Measurements from ENCODE around the gene EPHA6. TPM values are rescaled to one million over a fixed set of nuclear protein-coding genes. Genes with fewer than 3 reads are reported as not detected.
"Not testable (repeated sequence)": the region's sequence is repeated elsewhere in the genome, so short reads cannot be mapped to it uniquely, and the experiment has no call there.

EPHA6 gene
- total RNA-seq, 1 experiment from 2014 or later = 1.1 TPM

DNA sequence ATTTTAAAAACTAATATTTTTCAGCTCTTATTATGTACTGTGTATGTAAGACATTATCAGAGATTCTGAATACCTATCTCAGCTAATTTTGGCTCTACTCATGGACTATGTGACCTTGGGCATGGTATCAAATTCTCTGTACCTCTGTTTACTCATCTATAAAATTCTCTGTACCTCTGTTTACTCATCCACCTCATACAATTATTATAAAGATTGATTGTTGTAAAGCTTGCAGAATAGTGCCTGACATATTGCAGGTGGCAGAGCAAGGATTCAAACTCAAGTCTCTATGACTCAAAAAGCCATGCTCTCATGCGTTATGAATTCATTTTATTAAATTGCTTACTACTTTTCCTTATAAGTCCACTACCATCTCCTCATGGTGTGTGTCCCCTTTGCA, 798.2 kb downstream of the EPHA6 start:
- Mint-ChIP-seq H3K36me3 (ENCODE audit: insufficient read depth, unreplicated experiment) (no peaks in the 10 kb centered on the region), H3K27ac (ENCODE audit: unreplicated experiment) (no peak overlapping the region), H3K4me3 (ENCODE audit: low read depth, unreplicated experiment) (no peak overlapping the region), H3K9me3 (ENCODE audit: low read depth, unreplicated experiment) (no peaks in the 10 kb centered on the region), H3K4me1 (ENCODE audit: low read depth, unreplicated experiment) (no peaks in the 10 kb centered on the region), H3K27me3 (ENCODE audit: unreplicated experiment) (no peaks in the 10 kb centered on the region)
- no peak for DNase-seq
- intact Hi-C loops (cut with micrococcal nuclease; ENCODE audit: unreplicated experiment) = no loop called here
- no TSS peak for BruUV-seq (replicated peaks)
- CTCF ChIA-PET = no interaction called here
- TF ChIP-seq, protein P1, sequence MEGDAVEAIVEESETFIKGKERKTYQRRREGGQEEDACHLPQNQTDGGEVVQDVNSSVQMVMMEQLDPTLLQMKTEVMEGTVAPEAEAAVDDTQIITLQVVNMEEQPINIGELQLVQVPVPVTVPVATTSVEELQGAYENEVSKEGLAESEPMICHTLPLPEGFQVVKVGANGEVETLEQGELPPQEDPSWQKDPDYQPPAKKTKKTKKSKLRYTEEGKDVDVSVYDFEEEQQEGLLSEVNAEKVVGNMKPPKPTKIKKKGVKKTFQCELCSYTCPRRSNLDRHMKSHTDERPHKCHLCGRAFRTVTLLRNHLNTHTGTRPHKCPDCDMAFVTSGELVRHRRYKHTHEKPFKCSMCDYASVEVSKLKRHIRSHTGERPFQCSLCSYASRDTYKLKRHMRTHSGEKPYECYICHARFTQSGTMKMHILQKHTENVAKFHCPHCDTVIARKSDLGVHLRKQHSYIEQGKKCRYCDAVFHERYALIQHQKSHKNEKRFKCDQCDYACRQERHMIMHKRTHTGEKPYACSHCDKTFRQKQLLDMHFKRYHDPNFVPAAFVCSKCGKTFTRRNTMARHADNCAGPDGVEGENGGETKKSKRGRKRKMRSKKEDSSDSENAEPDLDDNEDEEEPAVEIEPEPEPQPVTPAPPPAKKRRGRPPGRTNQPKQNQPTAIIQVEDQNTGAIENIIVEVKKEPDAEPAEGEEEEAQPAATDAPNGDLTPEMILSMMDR (IDR thresholded peaks at IDR 0.05; ENCODE audit: unreplicated experiment) = no peak

DNA sequence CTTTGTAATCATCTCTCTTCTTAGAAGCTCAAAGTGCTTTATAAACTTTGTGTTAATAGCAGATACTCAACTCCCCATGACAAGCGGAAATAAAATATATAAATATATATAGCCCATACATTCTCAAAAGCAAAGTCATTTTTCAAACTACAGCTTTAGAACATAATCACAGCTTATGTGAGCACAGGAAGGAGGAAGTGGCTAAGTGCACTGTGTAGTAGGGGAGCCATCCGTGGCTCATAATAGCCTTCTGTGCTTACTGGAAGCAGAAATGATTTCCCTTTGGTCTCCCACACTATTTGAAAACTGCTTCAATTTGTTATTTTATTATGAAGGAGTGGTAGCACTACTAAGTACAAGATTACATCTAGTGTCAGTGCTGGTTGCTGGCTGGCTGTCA, 798.7 kb downstream of the EPHA6 start:
- no peak overlapping the region for H3K4me3 Mint-ChIP-seq (ENCODE audit: low read depth, unreplicated experiment)

DNA sequence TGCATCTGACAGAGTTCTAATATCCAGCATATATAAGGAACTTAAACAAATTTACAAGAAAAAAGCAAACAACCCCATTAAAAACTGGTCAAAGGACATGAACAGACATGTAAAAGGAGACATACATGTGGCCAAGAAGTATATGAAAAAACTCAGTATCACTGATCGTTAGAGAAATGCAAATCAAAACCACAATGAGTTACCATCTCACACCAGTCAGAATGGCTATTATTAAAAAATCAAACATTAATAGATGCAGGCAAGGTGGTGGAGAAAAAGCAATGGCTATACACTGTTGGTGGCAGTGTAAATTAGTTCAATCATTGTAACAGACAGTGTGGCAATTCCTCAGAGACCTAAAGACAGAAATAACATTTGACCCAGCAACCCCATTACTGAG, 806.1 kb downstream of the EPHA6 start:
- H3K4me3 Mint-ChIP-seq (ENCODE audit: low read depth, unreplicated experiment); H3K9me3 Mint-ChIP-seq (ENCODE audit: low read depth, unreplicated experiment); intact Hi-C loops (cut with micrococcal nuclease; ENCODE audit: unreplicated experiment); BruUV-seq (replicated peaks); H3K36me3 Mint-ChIP-seq (ENCODE audit: insufficient read depth, unreplicated experiment); H3K27me3 Mint-ChIP-seq (ENCODE audit: unreplicated experiment); DNase-seq; H3K4me1 Mint-ChIP-seq (ENCODE audit: low read depth, unreplicated experiment); CTCF ChIA-PET; H3K27ac Mint-ChIP-seq (ENCODE audit: unreplicated experiment): not testable (repeated sequence)

More for the DNA sequence above, 798.7 kb downstream of the EPHA6 start:
- Mint-ChIP-seq H3K27me3 (ENCODE audit: unreplicated experiment) (no peaks in the 10 kb centered on the region), H3K36me3 (ENCODE audit: insufficient read depth, unreplicated experiment) (no peaks in the 10 kb centered on the region), H3K9me3 (ENCODE audit: low read depth, unreplicated experiment) (no peaks in the 10 kb centered on the region), H3K27ac (ENCODE audit: unreplicated experiment) (no peak overlapping the region), H3K4me1 (ENCODE audit: low read depth, unreplicated experiment) (no peaks in the 10 kb centered on the region)
- BruUV-seq (replicated peaks) = no TSS peak
- TF ChIP-seq, protein P1 (IDR thresholded peaks at IDR 0.05; ENCODE audit: unreplicated experiment) = no peak
- intact Hi-C loops (cut with micrococcal nuclease; ENCODE audit: unreplicated experiment) = no loop called here
- CTCF ChIA-PET = no interaction called here
- DNase-seq = no peak

DNA sequence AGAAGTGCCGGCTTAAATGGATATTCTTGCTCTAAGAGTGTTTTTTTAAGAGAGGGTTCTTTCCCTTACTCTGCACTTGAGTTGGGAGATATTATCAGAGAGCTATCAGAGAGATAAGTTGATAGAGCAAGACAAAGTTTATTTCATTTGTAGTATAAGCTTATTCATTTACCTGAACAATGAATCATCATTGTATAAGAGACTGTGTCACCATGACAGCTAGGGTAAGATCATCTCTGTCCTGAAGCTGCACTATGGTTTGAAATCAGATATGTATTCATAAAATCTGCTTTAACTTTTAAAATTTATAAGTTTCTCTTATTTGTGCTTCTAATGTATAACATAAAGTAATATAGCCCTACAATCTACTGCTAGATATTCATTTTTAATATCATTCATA, 822.1 kb downstream of the EPHA6 start:
- Mint-ChIP-seq H3K4me1 (ENCODE audit: low read depth, unreplicated experiment) (no peaks in the 10 kb centered on the region), H3K36me3 (ENCODE audit: insufficient read depth, unreplicated experiment) (no peaks in the 10 kb centered on the region), H3K4me3 (ENCODE audit: low read depth, unreplicated experiment) (no peak overlapping the region), H3K27ac (ENCODE audit: unreplicated experiment) (no peak overlapping the region), H3K27me3 (ENCODE audit: unreplicated experiment) (no peaks in the 10 kb centered on the region), H3K9me3 (ENCODE audit: low read depth, unreplicated experiment) (peaks cover 6% of the 10 kb centered on the region)
- BruUV-seq (replicated peaks) = no TSS peak
- intact Hi-C loops (cut with micrococcal nuclease; ENCODE audit: unreplicated experiment) = no loop called here
- CTCF ChIA-PET = interaction anchor here (0.6 kb wide), 1 partner anchor 34 kb away, joined by 3 read pairs; no protein-coding TSS in a partner anchor
- no peak for DNase-seq
- TF ChIP-seq, protein P1 (IDR thresholded peaks at IDR 0.05; ENCODE audit: unreplicated experiment) = no peak

DNA sequence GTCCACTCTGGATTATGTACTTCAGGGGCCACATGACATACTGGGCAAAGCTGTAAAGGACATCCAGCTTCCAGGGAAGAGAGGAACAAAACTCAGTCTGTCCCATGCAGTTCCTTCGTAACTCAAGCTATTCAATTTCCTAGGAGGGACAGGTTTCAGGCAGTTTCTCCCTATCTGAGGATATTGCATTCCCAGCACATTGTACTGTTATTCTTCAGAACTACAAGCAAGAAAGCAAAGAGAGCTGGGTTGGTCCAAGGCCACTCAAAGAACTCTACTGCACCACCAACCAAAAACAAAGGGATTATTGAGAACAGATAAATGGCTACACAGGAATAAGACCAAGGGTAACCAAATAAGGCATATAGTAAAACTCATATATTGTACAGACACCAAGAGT, 832.5 kb downstream of the EPHA6 start:
- Mint-ChIP-seq H3K9me3 (ENCODE audit: low read depth, unreplicated experiment) (no peaks in the 10 kb centered on the region), H3K36me3 (ENCODE audit: insufficient read depth, unreplicated experiment) (no peaks in the 10 kb centered on the region), H3K4me1 (ENCODE audit: low read depth, unreplicated experiment) (no peaks in the 10 kb centered on the region), H3K27me3 (ENCODE audit: unreplicated experiment) (no peaks in the 10 kb centered on the region), H3K27ac (ENCODE audit: unreplicated experiment) (no peak overlapping the region), H3K4me3 (ENCODE audit: low read depth, unreplicated experiment) (no peak overlapping the region)
- TF ChIP-seq, protein P1 (IDR thresholded peaks at IDR 0.05; ENCODE audit: unreplicated experiment) = no peak
- CTCF ChIA-PET = no interaction called here
- intact Hi-C loops (cut with micrococcal nuclease; ENCODE audit: unreplicated experiment) = no loop called here
- BruUV-seq (replicated peaks) = no TSS peak
- DNase-seq = no peak

Measured in Calu3 (cell line).